ENCODE data around the gene TBL1X. TPM values are rescaled to one million over a fixed set of nuclear protein-coding genes. Genes with fewer than 3 reads are reported as not detected.

Gene TBL1X
- total RNA-seq, 4 donors from 2014 or later, result 14.8 to 31.7 (median 16.8) TPM

DNA sequence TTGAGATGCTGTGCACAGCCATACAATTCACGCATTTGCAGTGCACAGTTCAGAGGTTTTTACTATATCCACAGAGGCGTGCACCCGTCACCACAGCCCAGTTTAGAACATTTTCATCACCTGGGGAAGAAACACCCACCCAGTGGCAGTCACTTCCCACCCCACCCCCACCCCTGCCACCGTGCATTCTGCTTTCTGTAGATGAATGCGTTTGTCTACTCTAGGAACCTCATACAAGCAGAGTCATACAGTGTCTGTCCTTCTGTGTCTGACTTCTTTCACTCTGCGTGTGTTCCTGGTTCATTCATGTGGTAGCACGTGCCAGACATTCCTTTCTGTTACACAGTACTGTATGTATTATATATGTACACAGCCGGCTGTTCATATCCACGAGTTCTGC is 122.8 kb downstream of the TBL1X start:
- peak in 1 of 2 donors; percentile 36 for DNase-seq (ENCODE audit: low spot score in 2 of 2)
- no peak for TF ChIP-seq POLR2A (IDR thresholded peaks at IDR 0.05)
- TF ChIP-seq, protein P1, sequence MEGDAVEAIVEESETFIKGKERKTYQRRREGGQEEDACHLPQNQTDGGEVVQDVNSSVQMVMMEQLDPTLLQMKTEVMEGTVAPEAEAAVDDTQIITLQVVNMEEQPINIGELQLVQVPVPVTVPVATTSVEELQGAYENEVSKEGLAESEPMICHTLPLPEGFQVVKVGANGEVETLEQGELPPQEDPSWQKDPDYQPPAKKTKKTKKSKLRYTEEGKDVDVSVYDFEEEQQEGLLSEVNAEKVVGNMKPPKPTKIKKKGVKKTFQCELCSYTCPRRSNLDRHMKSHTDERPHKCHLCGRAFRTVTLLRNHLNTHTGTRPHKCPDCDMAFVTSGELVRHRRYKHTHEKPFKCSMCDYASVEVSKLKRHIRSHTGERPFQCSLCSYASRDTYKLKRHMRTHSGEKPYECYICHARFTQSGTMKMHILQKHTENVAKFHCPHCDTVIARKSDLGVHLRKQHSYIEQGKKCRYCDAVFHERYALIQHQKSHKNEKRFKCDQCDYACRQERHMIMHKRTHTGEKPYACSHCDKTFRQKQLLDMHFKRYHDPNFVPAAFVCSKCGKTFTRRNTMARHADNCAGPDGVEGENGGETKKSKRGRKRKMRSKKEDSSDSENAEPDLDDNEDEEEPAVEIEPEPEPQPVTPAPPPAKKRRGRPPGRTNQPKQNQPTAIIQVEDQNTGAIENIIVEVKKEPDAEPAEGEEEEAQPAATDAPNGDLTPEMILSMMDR (IDR thresholded peaks at IDR 0.05), result no peak
- intact Hi-C loops (cut with DNase I; ENCODE audit: low total_unique reads), result no loop called here
- WGBS, 2 donors, result 60 to 79% methylated on average over 9 of the region's 9 CpGs
- no peak overlapping the region for H3K4me3 ChIP-seq (ENCODE audit: low read depth, poor library complexity, severe bottlenecking)

DNA sequence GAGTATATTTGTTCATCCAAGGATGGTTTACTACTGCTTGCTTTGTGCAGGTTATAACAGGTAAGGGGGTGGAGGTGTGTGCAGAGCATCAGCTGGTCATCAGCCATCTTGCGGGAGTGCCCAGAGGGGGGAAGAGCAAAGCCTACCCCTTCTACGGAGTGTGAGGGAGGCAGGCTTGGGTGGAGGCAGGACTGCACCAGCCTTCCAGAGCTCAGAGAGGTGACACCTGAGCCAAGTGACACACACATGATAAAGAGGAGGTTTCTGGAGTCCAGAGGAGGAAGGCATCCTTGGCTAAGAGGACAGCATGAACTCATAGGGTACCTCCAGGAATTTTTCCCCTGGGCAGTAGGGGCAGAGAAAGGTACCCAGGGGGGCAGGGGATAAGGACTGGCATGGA is 126.6 kb downstream of the TBL1X start:
- peak in 1 of 2 donors; percentile 53 for DNase-seq (ENCODE audit: low spot score in 2 of 2)
- no peak overlapping the region for H3K4me3 ChIP-seq (ENCODE audit: low read depth, poor library complexity, severe bottlenecking)
- intact Hi-C loops (cut with DNase I; ENCODE audit: low total_unique reads), result no loop called here
- no peak for TF ChIP-seq POLR2A (IDR thresholded peaks at IDR 0.05)
- TF ChIP-seq, protein P1 (IDR thresholded peaks at IDR 0.05), result no peak
- 90 to 94% methylated on average over 2 of the region's 2 CpGs for WGBS, 2 donors

DNA sequence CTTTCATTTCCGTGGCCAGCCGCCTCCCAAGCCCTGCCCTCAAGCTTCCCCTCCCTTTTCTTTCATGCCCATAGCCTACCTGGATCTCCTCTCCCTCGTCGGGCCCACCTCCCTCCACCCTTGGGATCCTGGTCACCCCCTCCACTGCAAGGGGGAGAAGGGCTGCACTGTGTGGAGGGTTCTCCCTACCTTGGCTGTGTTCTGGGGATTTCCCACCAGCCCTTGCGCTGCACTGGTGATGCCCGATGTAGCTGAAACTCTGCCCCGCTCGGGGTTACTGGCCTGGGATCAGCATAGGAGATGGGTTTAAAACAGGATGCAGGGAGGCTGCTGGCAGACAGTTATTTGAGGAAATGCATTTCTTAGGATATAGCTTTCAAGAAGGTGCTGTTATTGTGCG is 128.9 kb downstream of the TBL1X start:
- intact Hi-C loops (cut with DNase I; ENCODE audit: low total_unique reads), result no loop called here
- WGBS, 2 donors, result 88 to 97% methylated on average over 7 to 9 of the region's 9 CpGs
- DNase-seq (ENCODE audit: low spot score in 2 of 2), result peak in 1 of 2 donors; percentile 50
- TF ChIP-seq, protein P1 (IDR thresholded peaks at IDR 0.05), result no peak
- no peak for TF ChIP-seq POLR2A (IDR thresholded peaks at IDR 0.05)
- H3K4me3 ChIP-seq (ENCODE audit: low read depth, poor library complexity, severe bottlenecking), result no peak overlapping the region

DNA sequence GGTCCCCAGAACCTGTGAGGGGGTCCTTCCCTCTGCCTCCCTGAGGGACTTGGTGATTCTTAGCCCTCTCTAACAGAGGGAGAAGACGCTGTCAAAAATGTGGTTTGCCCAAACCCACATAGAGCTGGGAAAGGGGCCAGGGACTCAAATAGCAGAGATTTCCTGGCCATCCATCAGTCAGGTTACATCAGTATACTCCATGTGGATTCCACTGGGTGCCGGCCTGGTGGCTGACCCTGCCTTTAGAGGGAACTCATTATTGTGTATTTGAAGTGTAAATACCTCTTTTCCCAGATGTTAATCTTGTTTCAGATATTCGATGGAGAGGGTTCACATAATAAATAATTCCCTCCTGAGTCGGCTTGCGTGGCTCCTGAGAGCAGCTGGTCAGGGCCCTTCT is 130.3 kb downstream of the TBL1X start:
- H3K4me3 ChIP-seq (ENCODE audit: low read depth, poor library complexity, severe bottlenecking), result no peak overlapping the region
- intact Hi-C loops (cut with DNase I; ENCODE audit: low total_unique reads), result no loop called here

DNA sequence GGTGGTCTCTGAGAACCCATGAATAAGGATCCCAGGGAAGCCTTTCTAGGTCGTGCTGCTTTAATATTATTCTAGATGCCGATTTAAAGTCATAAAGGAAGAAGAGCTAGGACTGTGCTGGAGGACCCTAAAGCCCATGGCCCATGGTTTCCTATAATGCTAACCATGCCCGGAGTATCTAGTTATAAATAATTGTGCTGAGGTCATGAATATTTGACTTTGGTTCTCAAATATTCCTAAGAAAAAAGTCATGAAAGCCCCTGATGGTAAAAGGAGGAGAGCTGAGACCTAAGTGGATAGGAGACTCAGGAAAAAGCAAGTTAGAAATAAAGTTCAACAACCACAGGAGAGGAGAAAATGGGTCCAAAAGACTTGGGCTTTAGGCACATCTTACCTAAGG is 132.0 kb downstream of the TBL1X start:
- 84 to 96% methylated on average over 3 of the region's 3 CpGs for WGBS, 2 donors
- intact Hi-C loops (cut with DNase I; ENCODE audit: low total_unique reads), result no loop called here
- H3K4me3 ChIP-seq (ENCODE audit: low read depth, poor library complexity, severe bottlenecking), result no peak overlapping the region
- DNase-seq (ENCODE audit: low spot score in 2 of 2), result no peak
- no peak for TF ChIP-seq POLR2A (IDR thresholded peaks at IDR 0.05)
- TF ChIP-seq, protein P1 (IDR thresholded peaks at IDR 0.05), result no peak

More for the DNA sequence above, 130.3 kb downstream of the TBL1X start:
- TF ChIP-seq POLR2A (IDR thresholded peaks at IDR 0.05), result no peak
- TF ChIP-seq, protein P1 (IDR thresholded peaks at IDR 0.05), result no peak
- WGBS, 2 donors, result 69 to 73% methylated on average over 3 to 5 of the region's 5 CpGs
- peak in 1 of 2 donors; percentile 21 for DNase-seq (ENCODE audit: low spot score in 2 of 2)

DNA sequence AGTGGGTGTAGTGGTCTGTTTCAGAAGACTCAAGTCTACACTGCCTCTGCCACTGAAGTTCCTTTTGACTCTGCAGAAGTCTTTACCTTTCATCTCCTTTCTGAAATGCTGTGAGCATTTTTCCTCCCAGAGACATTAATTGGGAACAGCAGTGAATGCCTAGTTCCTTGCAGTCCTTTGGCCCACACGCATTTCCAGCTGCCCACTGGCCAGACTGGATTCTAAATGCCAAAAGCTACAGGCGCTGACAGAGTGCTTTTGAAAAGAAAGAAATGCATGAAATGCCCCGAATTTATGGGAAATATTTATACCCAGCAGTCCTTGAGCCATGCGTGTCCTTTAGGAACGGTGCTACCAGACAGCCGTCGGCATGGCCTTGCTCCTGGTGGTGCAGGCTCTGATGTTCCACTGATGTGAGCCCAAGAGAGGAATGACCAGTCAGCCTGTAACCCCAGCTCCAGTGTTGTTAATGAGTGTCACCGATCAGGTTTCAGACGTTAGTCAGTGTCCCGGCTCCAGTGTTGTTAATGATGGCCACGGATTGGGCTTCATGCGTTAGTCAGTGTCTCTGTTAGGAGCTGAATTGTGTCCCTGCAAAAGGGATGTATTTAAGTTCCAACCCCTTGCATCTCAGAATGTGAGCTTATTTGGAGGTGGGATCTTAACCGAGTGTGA is 132.6 kb downstream of the TBL1X start:
- peak in 1 of 2 donors; percentile 43 for DNase-seq (ENCODE audit: low spot score in 2 of 2)
- no peak overlapping the region for H3K4me3 ChIP-seq (ENCODE audit: low read depth, poor library complexity, severe bottlenecking)
- intact Hi-C loops (cut with DNase I; ENCODE audit: low total_unique reads), result no loop called here
- 65 to 74% methylated on average over 9 to 13 of the region's 13 CpGs for WGBS, 2 donors
- TF ChIP-seq, protein P1 (IDR thresholded peaks at IDR 0.05), result no peak
- TF ChIP-seq POLR2A (IDR thresholded peaks at IDR 0.05), result no peak
